K562 (cell line): ENCODE measurements around the gene STX1B.

Source experiments
- CTCF ChIP-seq, 3 experiments: IDR thresholded peaks in 2 of 3; conservative IDR thresholded peaks in 1 of 3; 2 replicates each; pipeline ENCODE4 v1.5.1; 2011 to 2012; ENCODE audit warnings: low read length in 3 of 3, mild to moderate bottlenecking in 3 of 3, control low read depth in 2 of 3, improper control_type of control experiment in 1 of 3, inconsistent platforms in 1 of 3, low read depth in 1 of 3, mixed read lengths in 1 of 3, moderate library complexity in 1 of 3; ENCODE audit not compliant: insufficient read depth in 2 of 3
- POLR2AphosphoS5 ChIP-seq: IDR thresholded peaks from 2 replicates; pipeline ENCODE4 v1.6.1; 2011; ENCODE audit warnings: mild to moderate bottlenecking, low read depth, low read length, moderate library complexity; ENCODE audit not compliant: control insufficient read depth, insufficient read depth
- ZFX ChIP-seq: sonication (generic); formaldehyde crosslinking; IDR thresholded peaks from 2 replicates; pipeline ENCODE4 v1.8.0; 2022; ENCODE audit warnings: mild to moderate bottlenecking, missing genetic modification reagents, moderate library complexity
- ZSCAN29 ChIP-seq: fragments of 450-650 bp; IDR thresholded peaks from 2 replicates; pipeline ENCODE4 v1.6.1; 2017

- no peak for TF ChIP-seq CTCF (IDR thresholded peaks at IDR 0.05 in 2 of 3, conservative IDR thresholded peaks at IDR 0.05 in 1 of 3; ENCODE audit: insufficient read depth in 2 of 3, low read depth in 1 of 3, low read length in 3 of 3)
- TF ChIP-seq POLR2AphosphoS5 = no peak
- no peak for TF ChIP-seq ZSCAN29
- TF ChIP-seq ZFX (CRISPR knock-in tag) = no peak
Measured at GRCh38 chr16:30992276-30992780, 18.1 kb downstream of the STX1B start.
